ENCODE measurements around the gene ZNF792.
"Not testable (repeated sequence)": the region's sequence is repeated elsewhere in the genome, so short reads cannot be mapped to it uniquely, and the experiment has no call there.

ZNF792 gene

DNA sequence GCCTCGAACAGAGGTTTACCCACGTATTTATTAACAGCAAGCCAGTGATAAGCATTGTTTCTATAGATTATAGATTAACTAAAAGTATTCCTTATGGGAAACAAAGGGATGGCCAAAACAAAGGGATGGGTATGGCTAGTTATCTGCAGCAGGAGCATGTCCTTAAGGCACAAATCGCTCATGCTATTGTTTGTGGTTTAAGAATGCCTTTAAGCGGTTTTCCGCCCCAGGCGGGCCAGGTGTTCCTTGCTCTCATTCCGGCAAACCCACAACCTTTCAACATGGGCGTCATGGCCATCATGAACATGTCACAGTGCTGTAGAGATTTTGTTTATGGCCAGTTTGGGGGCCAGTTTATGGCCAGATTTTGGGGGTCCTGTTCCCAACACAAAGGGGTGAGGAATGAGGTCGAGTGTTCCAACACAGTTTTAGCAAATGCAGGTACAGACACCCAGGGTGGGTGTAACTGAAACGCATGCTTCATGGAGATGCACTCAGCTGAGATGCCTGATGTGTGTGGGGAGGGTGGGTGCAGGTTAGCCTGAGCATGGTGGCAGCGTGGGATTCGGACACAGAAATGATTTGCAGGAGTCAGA lies 6.3 kb upstream of the ZNF792 start:
- DNase-seq (ENCODE audit: low spot score): not testable (repeated sequence)

DNA sequence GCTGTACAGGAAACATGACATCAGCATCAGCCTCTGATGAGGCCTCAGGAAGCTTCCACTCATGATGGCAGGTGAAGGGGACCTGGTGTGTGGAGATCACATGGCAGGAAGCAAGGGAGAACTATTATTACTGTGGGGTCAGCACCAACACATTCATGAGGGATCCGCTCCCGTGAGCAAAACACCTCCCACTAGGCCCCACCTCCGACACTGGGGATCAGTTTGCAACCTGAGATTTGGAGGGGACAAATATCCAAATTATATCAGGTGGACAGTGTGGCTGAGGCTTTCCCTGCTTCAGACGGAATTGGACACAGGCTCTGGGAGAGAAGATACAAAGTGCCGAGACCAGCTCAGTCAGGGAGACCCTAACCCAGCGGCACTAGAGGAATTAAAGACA lies 5.7 kb upstream of the ZNF792 start:
- DNase-seq (ENCODE audit: low spot score): no peak

DNA sequence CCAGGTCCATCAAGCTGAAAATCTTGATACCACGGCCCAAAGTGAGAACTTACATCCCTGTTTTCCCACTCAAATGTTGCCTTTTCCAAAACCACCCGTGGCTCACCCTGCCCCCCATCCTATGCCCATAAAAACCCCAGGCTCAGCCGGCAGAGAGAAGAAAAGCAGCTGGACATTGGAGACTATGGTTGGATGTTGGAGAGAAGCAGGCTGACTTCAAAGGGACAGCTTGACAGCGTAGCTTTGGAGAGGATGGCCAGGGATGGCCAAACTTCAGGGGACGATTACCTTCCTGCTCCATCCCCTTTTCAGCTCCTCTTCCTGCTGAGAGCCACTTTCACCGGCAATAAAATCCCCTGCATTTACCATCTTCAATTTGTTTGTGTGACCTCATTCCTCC lies 3.5 kb upstream of the ZNF792 start:
- DNase-seq (ENCODE audit: low spot score): no peak

DNA sequence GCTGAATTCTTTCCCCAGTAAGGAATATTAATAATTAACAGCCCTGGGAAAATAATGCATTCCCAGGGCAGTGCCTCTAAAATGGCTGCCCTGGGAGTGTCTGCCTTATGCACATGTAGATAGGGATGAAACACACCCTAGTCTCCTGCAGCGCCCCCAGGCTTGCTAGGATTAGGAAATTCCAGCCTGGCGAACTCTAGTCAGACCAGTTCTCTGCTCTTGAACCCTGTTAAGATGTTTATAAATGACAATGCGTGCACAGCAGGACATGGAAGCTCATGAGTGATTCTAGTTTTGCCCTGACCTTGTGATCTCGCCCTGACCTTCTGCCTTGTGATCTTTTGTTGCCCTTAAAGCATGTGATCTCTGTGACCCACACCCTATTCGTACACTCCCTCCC lies 1.5 kb upstream of the ZNF792 start:
- not testable (repeated sequence) for DNase-seq (ENCODE audit: low spot score)

DNA sequence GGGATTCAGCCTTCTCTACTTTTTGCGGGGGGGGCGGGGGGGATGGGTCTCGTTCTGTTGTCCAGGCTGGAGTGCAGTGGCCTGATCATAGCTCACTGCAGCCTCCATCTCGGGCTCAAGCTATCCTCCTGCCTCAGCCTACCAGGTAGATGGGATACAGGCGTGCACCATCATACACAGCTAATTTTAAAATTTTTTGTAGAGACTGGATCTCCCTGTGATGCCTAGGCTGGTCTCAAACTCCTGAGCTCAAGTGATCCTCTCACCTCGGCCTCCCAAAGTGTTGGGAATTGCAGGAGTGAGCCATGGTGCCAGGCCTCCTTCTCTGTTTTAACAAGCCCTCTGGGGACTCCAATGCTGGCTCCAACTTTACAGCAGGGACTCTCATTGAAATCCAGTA lies 569 bp upstream of the ZNF792 start:
- DNase-seq (ENCODE audit: low spot score): no peak

DNA sequence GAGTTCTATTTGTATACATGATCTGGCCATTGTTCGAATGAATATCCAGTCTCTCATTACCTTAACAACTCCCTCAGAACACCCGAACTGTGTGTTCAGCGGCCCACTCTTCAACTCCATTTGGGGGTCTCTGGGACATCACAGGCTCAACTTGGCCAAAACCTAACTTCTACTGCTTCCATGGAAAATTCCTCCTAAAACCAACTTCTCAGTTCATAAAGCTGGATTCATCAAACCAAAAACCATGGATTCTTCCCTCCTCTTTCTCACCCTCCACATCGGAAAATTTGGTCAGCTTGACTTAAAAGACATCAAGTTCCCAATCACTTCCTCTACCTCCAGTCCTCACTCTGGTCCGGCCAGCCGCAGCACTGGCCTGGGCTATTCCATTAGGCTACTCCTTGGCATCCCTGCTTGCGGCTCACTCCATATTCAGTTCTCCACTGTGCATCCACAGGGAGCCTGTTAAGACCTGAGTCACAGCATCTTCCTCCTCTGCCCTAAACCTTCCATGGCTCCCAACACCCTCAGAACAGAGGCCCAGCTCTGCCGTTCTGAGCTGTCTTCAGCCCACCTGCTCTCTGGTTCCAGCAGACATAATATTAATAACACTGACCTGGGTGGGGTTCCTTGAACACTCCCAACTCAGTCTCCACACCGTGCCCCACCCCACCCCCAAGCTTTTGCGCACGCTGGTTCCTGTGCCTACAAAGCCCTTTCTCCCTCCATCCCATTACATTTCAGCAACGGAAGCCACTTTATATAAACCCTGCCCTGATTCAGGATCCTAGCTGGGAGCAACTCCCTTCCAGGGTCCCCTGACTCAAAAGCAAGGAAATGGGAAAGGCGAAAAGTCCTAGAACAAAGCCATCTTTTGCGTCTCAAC lies 1.1 kb downstream of the ZNF792 start:
- peak; percentile 12 for DNase-seq (ENCODE audit: low spot score)

DNA sequence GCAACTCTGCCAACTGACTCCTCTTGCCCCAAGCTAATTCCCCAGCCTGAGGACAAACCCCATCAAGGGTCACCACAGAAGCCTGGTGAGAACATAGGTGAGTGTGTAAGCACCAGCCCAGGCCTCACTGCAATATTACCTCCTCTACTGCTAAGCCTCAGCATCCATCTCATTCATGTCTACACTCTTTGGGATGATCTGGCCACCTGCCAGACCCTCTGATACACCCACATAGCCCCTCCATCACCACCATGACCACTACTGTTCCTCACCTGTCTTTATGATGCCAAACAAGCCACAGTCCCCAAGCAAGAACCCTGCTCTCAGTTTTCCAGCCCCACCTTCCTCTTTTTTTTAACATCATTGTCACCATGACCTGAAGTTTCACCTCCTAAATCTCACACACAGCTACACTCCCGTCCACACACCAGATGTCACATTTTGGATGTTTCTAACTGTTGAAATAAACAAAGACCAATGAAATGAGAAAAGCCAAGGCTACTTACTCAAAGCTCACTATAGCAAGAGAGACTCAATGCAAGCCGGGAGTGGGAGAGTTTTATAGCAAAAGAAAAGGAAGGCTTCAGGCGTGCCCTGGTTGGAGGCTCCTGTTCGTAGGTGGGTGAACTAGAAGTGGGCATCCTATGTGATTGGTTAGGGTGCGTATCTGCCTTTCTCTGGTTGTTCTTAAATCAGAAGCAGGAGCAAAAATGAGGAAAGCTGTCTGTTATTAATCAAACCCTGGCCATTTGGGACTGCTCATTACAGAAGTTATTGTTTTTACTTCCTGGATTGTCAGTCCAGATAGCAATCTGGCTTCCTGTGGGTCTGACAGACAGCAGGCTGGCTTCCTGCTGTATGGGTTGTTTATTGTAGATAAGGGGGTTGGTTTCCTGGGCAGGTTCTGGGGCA lies 2.0 kb downstream of the ZNF792 start:
- no peak for DNase-seq (ENCODE audit: low spot score)

DNA sequence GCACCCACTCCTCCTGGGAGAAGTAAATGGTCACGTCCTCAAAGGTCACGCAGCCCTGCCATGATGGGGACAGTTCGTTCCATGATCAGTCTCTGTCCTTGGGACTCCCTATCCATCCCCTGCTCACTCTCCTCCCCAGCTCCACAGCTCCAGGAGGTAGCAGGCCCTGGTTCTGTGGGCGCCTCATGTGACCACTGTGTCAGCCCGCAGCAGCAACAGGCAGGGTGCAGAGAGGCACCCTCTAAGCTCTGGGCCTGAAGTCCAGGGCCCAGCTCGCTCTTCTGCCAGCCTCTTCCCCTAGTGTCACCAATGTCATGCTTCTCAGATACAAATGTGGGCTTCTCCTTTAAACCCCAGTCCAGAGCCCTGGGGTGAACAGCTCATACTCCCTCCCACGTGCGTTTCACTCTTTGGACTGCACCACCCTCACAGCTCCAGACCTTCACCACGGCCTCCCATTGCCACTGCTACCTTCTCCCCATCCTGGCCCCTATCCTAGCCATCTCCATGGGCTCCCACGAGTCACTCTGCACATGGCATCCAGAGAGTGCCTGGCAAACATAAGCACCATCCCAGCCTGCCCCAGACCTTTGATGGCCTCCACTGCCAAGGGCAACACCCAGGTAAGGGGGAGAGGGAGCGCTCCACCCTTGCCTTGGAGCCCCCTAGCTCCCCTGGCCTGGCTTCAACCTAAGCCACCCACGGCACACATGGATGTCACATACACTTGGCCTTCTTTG lies 2.9 kb downstream of the ZNF792 start:
- no peak for DNase-seq (ENCODE audit: low spot score)

DNA sequence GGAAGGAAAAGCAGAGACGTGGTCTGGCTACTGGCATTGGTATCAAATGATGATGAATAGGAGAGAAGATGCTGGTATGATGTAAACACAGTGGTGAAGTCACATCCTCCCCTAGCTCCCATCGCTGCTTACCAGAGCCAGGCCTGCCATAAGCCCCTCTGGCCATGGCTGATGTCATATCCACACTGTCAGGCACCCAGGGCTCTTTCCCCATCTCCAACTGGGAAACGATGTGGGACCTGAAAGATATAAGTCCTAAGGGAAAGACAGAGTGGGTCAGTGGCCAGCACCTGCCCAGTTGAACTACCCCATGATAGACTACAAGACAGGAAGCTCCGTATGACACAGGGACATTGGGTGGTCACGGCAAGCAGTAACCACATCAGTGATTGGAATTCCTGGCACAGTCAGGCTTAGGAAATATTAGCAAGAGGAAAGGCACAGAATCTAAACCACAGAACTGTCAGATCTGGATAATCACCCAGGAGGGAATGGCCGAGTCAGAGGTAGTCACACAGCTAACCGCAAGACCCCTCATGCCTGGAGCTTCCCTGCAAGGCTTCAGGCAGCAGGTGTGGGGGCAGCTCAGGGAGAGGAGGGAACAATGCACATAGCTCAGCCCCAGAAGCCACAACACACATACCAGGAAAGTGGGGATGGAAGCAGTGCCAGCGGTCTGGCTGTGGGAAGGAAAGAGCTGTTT lies 3.8 kb downstream of the ZNF792 start:
- DNase-seq (ENCODE audit: low spot score): peak; percentile 52

DNA sequence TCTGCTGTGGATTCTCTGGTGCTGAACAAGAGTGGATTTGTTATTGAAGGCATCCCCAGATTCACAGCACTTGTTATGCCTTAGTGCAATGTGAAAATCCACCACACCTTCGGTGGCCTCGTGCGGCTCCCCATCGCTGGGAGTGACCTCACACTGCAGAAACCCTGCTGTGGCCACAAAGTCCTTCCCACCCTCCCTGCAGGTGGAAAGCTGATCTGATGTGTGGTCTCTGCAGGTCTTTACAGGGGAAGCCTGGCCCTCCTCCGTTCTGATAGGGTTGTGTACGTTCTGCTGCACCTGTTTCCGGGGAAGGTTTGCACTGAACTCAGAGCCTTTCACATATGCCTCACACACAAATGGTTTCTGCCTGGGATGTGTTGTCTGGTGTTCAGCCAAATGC lies 5.0 kb downstream of the ZNF792 start:
- no peak for DNase-seq (ENCODE audit: low spot score)

DNA sequence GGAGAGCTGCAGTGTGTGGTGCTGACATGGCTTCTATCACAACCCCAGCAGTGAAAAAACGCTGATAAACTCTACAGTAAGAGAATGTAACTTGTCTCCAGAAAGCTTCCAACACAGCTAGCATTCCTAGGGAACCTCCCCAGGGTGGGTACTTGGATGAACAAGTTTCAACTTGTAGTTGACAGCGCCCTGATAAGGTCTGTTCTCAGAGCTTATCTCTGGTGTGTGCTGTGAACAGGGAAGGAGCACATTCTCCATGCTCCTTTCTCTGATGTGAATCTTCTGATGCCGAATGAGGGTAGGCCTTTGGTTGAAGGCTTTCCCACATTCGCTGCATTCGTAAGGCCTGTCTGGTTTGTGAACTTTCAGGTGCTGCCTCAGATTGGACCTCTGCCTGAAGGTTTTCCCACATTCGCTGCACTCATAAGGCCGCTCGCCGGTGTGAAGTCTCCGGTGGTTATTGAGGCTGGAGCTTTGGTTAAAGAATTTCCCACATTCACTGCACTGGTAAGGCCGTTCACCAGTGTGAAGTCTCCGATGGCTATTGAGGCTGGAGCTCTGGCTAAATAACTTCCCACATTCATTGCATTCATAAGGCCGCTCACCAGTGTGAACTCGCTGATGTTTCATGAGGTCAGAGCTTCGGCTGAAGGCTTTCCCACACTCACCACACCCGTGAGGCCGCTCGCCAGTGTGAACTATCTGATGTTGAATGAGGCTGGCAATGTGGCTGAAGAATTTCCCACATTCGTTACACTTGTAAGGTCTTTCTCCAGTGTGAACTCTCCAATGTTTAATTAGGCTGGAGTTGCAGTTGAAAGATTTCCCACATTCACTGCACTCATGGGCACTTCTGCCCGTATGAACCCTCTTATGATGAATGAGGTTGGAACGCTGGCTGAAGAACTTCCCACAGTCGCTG lies 5.9 kb downstream of the ZNF792 start:
- DNase-seq (ENCODE audit: low spot score): no peak

DNA sequence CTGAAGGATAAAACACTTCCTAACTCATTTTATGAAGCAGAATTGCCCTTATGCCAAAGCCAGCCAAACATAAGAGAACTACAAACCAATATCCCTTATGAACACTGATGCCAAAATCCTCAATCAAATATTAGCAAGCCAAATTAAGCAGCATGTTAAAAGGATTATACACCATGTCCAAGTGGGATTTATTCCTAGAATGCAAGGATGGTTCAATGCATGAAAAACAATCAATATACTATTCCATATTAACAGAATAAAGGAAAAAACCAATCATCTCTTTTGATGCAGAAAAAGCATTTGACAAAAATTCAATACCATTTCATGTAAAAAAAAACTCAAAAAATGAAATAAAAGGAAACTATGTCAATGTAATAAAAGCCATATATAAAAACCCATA lies 10.9 kb downstream of the ZNF792 start:
- DNase-seq (ENCODE audit: low spot score): no peak

DNA sequence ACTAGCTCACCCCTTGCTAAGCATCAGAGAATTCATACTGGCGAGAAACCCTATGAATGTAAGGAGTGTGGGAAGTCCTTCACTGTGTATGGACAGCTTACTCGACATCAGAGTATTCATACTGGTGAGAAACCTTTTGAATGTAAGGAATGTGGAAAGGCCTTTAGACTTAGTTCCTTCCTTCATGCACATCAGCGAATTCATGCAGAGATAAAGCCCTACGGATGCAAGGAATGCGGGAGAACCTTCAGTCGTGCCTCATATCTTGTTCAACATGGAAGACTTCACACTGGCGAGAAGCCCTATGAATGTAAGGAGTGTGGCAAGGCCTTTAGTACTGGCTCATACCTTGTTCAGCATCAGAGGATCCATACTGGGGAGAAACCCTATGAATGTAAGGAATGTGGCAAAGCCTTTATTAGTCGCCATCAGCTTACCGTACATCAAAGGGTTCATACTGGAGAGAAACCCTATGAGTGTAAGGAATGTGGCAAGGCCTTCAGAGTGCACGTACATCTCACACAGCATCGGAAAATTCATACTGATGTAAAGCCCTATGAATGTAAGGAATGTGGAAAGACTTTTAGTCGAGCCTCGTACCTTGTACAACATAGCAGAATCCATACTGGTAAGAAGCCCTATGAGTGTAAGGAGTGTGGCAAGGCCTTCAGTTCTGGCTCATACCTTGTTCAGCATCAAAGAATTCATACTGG lies 20.0 kb downstream of the ZNF792 start:
- no peak for DNase-seq (ENCODE audit: low spot score)

DNA sequence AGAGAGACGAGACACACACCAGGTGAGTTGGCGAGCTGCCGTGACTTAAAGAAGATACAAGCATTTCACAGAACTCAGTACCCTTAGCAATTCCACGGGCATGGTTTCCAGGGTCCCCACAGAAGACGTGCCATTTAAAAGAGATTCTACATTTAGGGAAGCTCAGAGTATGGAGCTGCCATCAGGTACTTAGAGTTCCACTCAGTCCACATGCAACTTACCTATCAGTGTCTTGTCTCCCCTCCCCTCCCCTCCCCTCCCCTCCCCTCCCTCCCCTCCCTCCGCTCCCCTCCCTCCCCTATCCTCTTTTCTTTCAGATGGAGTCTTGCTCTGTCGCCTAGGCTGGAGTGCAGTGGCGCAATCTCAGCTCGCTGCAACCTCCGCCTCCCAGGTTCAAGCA lies 25.1 kb downstream of the ZNF792 start:
- no peak for DNase-seq (ENCODE audit: low spot score)

DNA sequence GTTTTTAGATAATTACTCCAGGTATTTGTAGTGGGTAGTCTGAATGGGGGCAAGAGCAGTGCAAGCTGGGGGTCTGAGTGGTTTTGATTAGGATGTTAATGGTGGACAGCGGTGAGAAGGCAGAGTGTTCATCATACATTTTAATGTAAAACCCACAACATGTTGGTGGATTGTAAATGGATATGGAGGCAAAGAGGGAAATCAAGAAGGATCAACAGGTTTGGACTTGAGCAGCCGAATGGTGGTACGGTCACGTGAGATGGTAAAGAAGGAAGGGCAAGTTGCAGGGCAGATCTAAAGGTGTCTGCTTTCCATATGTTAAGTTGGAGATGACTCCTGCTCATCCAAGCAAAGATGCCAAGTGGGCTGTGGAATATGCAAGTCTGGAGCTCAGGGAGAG lies 27.8 kb downstream of the ZNF792 start:
- DNase-seq (ENCODE audit: low spot score): no peak

DNA sequence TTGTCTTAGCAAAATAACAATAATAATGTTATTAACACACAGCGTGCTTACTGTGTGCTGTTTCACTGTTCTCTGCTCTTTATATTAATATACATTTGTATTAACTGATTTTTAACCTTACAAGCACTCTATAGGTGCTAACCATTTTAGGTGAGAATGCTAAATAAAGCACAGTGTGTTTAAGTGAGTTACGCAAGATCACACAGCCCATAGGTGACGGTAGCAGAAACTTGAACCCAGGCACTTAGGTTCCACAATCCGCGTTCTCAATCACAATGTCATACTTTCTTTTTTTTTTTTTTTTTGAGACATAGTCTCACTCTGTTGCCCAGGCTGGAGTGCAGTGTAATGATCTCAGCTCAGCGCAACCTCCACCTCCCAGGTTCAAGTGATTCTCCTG lies 31.5 kb downstream of the ZNF792 start:
- no peak for DNase-seq (ENCODE audit: low spot score)

DNA sequence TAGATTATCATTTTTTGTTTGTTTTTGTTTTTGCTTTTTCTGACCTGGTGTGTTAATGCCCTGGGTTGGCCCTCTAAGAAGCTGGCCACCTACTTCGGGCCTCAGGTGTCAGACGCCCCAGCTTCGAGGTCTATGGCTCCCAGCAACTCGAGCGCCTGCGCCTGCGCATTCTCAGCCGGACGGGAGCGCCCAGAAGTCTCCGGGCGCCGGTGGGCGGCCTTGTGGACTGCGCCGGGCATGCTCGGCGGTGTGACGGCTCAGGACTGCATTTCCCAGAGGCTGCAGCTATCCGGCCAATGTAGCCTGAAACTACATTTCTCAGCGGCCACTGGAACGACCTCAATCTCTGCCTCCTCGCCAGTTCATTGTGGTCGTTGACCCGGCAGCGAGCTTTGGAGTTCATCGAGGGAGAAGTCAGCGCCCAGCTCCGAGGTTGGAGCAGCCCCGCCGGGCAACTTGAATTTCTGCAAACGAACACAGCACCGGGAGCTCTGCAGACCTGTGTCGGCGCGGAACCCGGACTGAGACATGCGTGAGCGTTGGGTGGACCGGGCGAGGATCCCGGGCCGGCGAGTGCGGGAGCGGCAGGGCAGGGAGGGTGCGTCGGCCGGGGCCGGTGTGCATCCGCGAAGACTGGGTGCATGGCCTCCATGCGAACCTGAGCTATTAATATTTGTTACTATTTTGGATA lies 37.2 kb downstream of the ZNF792 start, which contains the start of gene ZNF30:
ZNF30 (plus strand) TSS at position 219 of the 691 bp plus-strand sequence. CDS start 3,045 bp downstream, outside the sequence.
- DNase-seq (ENCODE audit: low spot score): peak; percentile 98

DNA sequence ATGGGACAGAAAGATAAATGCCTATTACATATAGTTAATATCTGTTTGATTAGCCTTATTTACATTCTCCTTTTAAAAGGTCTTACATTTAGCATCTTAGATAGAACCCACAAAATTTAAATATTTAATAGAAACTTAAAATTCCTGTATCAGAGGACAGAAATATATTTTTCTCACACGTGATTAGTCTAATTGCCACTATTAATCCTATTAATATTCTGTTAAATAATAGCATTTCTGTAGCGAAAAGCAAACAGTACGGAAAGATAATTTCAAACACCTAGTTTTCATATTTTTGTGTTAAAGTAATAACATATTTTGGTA lies 37.7 kb downstream of the ZNF792 start:
- DNase-seq (ENCODE audit: low spot score): no peak

DNA sequence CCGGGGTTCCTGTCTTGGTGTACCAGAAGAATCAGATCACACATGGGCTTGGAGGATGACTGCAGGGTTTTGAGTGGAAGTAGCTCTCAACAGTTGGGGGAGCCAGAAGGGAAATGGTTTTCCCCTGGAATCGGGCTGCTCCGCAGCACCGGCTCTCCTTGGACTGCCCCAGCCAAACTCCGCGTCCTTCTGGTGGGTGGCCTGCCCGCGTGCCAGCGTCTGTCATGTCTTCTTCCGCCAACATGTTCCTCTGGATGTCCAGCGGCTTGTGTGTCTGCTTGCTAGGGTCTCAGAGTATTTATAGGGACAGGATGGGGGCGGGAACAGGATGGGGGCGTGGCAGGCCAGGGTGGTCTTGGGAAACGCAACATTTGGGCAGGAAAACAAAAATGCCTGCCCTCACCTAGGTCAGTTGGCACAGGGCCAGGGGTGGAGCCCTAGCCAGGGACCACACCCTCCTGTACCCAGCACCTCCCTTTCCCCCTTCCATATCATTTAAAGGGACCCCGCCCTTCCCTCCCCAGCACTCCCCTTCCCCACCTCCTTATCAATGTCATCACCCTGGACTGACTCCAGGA lies 38.7 kb downstream of the ZNF792 start:
- no peak for DNase-seq (ENCODE audit: low spot score)
